Sigmoid colon (tissue), 4 donors: ENCODE measurements around the gene IKZF1.

ENCODE experiments used
- EP300 ChIP-seq, 4 donors: sonication (generic); formaldehyde crosslinking; IDR thresholded peaks; one replicate each; pipeline ENCODE4 v1.6.1; 2017; ENCODE audit warnings: antibody characterized with exemption in 4 of 4
- POLR2A ChIP-seq, 2 donors: fragments of 450-650 bp; IDR thresholded peaks; one replicate each; pipeline ENCODE4 v1.6.1; 2016; ENCODE audit warnings: antibody characterized with exemption in 2 of 2, mild to moderate bottlenecking in 2 of 2, moderate library complexity in 2 of 2
- POLR2AphosphoS5 ChIP-seq, 4 donors: sonication (generic); formaldehyde crosslinking; IDR thresholded peaks; one replicate each; pipeline ENCODE4 v1.6.1; 2017; ENCODE audit warnings: antibody characterized with exemption in 4 of 4
- TF ChIP-seq, protein P1 (sequence below), 4 experiments: fragments of 450-650 bp in 3 of 4; fragments of 200-600 bp in 1 of 4; IDR thresholded peaks; one replicate each; pipeline ENCODE4 v1.5.1; 2016 to 2019; ENCODE audit warnings: antibody characterized with exemption in 4 of 4, mild to moderate bottlenecking in 3 of 4, moderate library complexity in 2 of 4

DNA sequence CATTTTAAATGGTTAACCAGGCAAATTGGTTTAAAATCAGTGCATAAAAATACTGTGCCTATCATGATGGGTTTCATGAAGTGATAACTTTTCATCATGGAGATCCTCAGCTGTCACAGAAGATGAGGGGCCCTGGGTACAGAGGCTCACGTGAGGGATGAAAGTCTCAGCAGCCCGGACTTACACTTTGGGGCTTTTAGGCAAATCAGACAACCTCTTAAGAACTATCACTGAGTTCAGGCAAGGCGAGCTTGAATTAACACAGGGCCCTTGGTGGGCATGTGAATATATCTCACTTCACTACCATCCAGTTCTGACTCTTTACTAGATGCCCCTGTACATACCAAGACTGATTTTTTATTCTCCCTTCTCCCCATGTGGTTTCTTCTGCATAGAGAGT, 19.6 kb downstream of the IKZF1 start:
- TF ChIP-seq, protein P1, sequence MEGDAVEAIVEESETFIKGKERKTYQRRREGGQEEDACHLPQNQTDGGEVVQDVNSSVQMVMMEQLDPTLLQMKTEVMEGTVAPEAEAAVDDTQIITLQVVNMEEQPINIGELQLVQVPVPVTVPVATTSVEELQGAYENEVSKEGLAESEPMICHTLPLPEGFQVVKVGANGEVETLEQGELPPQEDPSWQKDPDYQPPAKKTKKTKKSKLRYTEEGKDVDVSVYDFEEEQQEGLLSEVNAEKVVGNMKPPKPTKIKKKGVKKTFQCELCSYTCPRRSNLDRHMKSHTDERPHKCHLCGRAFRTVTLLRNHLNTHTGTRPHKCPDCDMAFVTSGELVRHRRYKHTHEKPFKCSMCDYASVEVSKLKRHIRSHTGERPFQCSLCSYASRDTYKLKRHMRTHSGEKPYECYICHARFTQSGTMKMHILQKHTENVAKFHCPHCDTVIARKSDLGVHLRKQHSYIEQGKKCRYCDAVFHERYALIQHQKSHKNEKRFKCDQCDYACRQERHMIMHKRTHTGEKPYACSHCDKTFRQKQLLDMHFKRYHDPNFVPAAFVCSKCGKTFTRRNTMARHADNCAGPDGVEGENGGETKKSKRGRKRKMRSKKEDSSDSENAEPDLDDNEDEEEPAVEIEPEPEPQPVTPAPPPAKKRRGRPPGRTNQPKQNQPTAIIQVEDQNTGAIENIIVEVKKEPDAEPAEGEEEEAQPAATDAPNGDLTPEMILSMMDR (IDR thresholded peaks at IDR 0.05): no peak
- TF ChIP-seq POLR2A (IDR thresholded peaks at IDR 0.05) (no peak), POLR2AphosphoS5 (IDR thresholded peaks at IDR 0.05) (no peak), EP300 (IDR thresholded peaks at IDR 0.05) (no peak)
